A549 (cell line): ENCODE data around the gene SNRNP70. TPM values are rescaled to one million over a fixed set of nuclear protein-coding genes. Genes with fewer than 3 reads are reported as not detected.
A peak's percentile ranks its signal among the peaks of the same experiment; 100 is the strongest.

ENCODE experiments used
- ATAC-seq, 2 experiments: fragments of 200-7000 bp in 1 of 2; fragments of >200 bp in 1 of 2; cut with Nextera tagmentation in 1 of 2; cut with Tn5 transposase in 1 of 2; 3 replicates each; pipeline versions ENCODE4 v1.8.0 to v1.9.1; 2018 to 2020; ENCODE audit warnings: mild to moderate bottlenecking in 1 of 2, moderate library complexity in 1 of 2
- CTCF ChIA-PET: fragments of 300-600 bp; sonication (Branson Sonifier 250); formaldehyde crosslinking; extraction: SDS; loops from one replicate; lab custom pipeline; 2021; ENCODE audit warnings: antibody characterized with exemption, inconsistent platforms; lab: Yijun Ruan, JAX
- POLR2A ChIA-PET: fragments of 350-600 bp; formaldehyde crosslinking; extraction: SDS; loops from one replicate; lab custom pipeline; 2021; ENCODE audit warnings: antibody characterized with exemption, inconsistent platforms; lab: Yijun Ruan, JAX
- DNase-seq, 2 experiments: peaks; one replicate each; pipeline versions ENCODE4 v3.0.0 to v3.0.0-alpha.2; 2011 to 2016; ENCODE audit warnings: low read depth in 1 of 2, low spot score in 1 of 2
- FAIRE-seq: peaks from 2 replicates; lab custom pipeline; 2011; peaks lifted over from hg19 to GRCh38; lab: Jason Lieb, UNC
- H3K27ac ChIP-seq, 2 experiments: fragments of >200 bp; sonication (Bioruptor Twin); formaldehyde crosslinking; 3 replicates each; pipeline ENCODE4 v1.5.1; 2016 to 2017
- H3K4me1 ChIP-seq: fragments of >200 bp; sonication (Bioruptor Twin); formaldehyde crosslinking; 3 replicates; pipeline ENCODE4 v1.6.1; 2016
- H3K4me2 ChIP-seq: fragments of >200 bp; sonication (Bioruptor Twin); formaldehyde crosslinking; 3 replicates; pipeline ENCODE4 v1.6.1; 2016
- H3K4me3 ChIP-seq: fragments of >200 bp; sonication (Bioruptor Twin); formaldehyde crosslinking; 3 replicates; pipeline ENCODE4 v1.5.1; 2016
- H3K9me3 ChIP-seq: fragments of >200 bp; sonication (Bioruptor Twin); formaldehyde crosslinking; 3 replicates; pipeline ENCODE4 v1.6.1; 2016
- ATOH8 ChIP-seq: fragments of 250-450 bp; sonication (Bioruptor Pico); IDR thresholded peaks from 2 replicates; pipeline ENCODE4 v1.5.0; 2020; ENCODE audit warnings: low read depth, mild to moderate bottlenecking, moderate library complexity
- CBX2 ChIP-seq: fragments of 200-600 bp; sonication (generic); IDR thresholded peaks from 2 replicates; pipeline ENCODE4 v1.6.1; 2016; ENCODE audit warnings: low read depth, mild to moderate bottlenecking, borderline replicate concordance
- CBX8 ChIP-seq: fragments of 200-600 bp; sonication (generic); IDR thresholded peaks from 2 replicates; pipeline ENCODE4 v1.6.1; 2016
- CHD4 ChIP-seq: fragments of 200-600 bp; sonication (generic); IDR thresholded peaks from 2 replicates; pipeline ENCODE4 v1.6.1; 2016; ENCODE audit warnings: antibody characterized with exemption, mild to moderate bottlenecking, borderline replicate concordance
- EHMT2 ChIP-seq: fragments of 200-600 bp; sonication (generic); IDR thresholded peaks from 2 replicates; pipeline ENCODE4 v1.6.1; 2016; ENCODE audit warnings: antibody characterized with exemption, low read depth, mild to moderate bottlenecking, moderate library complexity
- EP300 ChIP-seq, 2 experiments: fragments of >200 bp; sonication (Bioruptor Twin); formaldehyde crosslinking; IDR thresholded peaks; 2 replicates in 1 of 2; 3 replicates in 1 of 2; pipeline ENCODE4 v1.6.1; 2016 to 2017
- FOSB ChIP-seq: fragments of 250-450 bp; sonication (Bioruptor Pico); IDR thresholded peaks from 2 replicates; pipeline ENCODE4 v1.5.0; 2020; ENCODE audit warnings: mild to moderate bottlenecking, moderate library complexity
- FOSL2 ChIP-seq, 2 experiments: fragments of 450-650 bp in 1 of 2; fragments of >200 bp in 1 of 2; sonication (Bioruptor Twin) in 1 of 2; formaldehyde crosslinking; IDR thresholded peaks; 2 replicates each; pipeline versions ENCODE4 v1.5.0 to v1.6.1; 2016 to 2020; ENCODE audit warnings: mild to moderate bottlenecking in 1 of 2, moderate library complexity in 1 of 2
- HDAC2 ChIP-seq: fragments of 200-600 bp; sonication (generic); IDR thresholded peaks from 2 replicates; pipeline ENCODE4 v1.6.1; 2016
- HES2 ChIP-seq: fragments of >200 bp; sonication (Bioruptor Twin); formaldehyde crosslinking; IDR thresholded peaks from 2 replicates; pipeline ENCODE4 v1.6.1; 2016
- HEYL ChIP-seq: fragments of 250-450 bp; sonication (Bioruptor Pico); IDR thresholded peaks from 2 replicates; pipeline ENCODE4 v1.8.0; 2021; ENCODE audit warnings: mild to moderate bottlenecking, moderate library complexity
- HMGXB4 ChIP-seq: fragments of 250-450 bp; sonication (Bioruptor Pico); IDR thresholded peaks from 2 replicates; pipeline ENCODE4 v1.5.0; 2021; ENCODE audit warnings: mild to moderate bottlenecking, moderate library complexity, borderline replicate concordance
- HOXA7 ChIP-seq: fragments of 250-450 bp; sonication (Bioruptor Pico); IDR thresholded peaks from 2 replicates; pipeline ENCODE4 v1.5.0; 2020; ENCODE audit warnings: mild to moderate bottlenecking, moderate library complexity
- JUNB ChIP-seq: fragments of >200 bp; sonication (Bioruptor Twin); formaldehyde crosslinking; IDR thresholded peaks from 2 replicates; pipeline ENCODE4 v1.6.1; 2016
- MAFK ChIP-seq: fragments of 450-650 bp; IDR thresholded peaks from 2 replicates; pipeline ENCODE4 v1.6.1; 2014; ENCODE audit not compliant: partially characterized antibody
- NFE2L2 ChIP-seq: fragments of 150-350 bp; conservative IDR thresholded peaks from 2 replicates; pipeline ENCODE4 v1.6.1; 2014; ENCODE audit warnings: low read length
- NR3C1 ChIP-seq: fragments of >200 bp; sonication (Bioruptor Twin); formaldehyde crosslinking; IDR thresholded peaks from 3 replicates; pipeline ENCODE4 v1.6.1; 2017
- PHF8 ChIP-seq: fragments of 200-600 bp; sonication (generic); IDR thresholded peaks from 2 replicates; pipeline ENCODE4 v1.6.1; 2016; ENCODE audit warnings: low read depth, mild to moderate bottlenecking, antibody characterized with exemption, moderate library complexity, borderline replicate concordance
- POLR2AphosphoS2 ChIP-seq: conservative IDR thresholded peaks from 2 replicates; pipeline ENCODE4 v1.6.1; 2012; ENCODE audit warnings: low read length, improper control_type of control experiment, inconsistent platforms
- RCOR1 ChIP-seq: fragments of 150-350 bp; IDR thresholded peaks from 2 replicates; pipeline ENCODE4 v1.6.1; 2014; ENCODE audit warnings: antibody characterized with exemption, low read length, low read depth
- RNF2 ChIP-seq: fragments of 200-600 bp; sonication (generic); IDR thresholded peaks from 2 replicates; pipeline ENCODE4 v1.6.1; 2016; ENCODE audit warnings: low read depth, mild to moderate bottlenecking, antibody characterized with exemption, moderate library complexity, borderline replicate concordance
- SREBF2 ChIP-seq: fragments of 450-650 bp; IDR thresholded peaks from 2 replicates; pipeline ENCODE4 v1.6.1; 2014; ENCODE audit warnings: mild to moderate bottlenecking, moderate library complexity
- USF2 ChIP-seq: fragments of 450-650 bp; IDR thresholded peaks from 2 replicates; pipeline ENCODE4 v1.6.1; 2014; ENCODE audit warnings: antibody characterized with exemption
- ZNF302 ChIP-seq: fragments of 250-450 bp; sonication (Bioruptor Pico); IDR thresholded peaks from 2 replicates; pipeline ENCODE4 v1.9.0; 2021; ENCODE audit warnings: inconsistent platforms, mild to moderate bottlenecking, moderate library complexity
- ZSCAN20 ChIP-seq: fragments of 250-450 bp; sonication (Bioruptor Pico); IDR thresholded peaks from 2 replicates; pipeline ENCODE4 v1.8.0; 2022; ENCODE audit warnings: mild to moderate bottlenecking, moderate library complexity
- WGBS: methylation state at CpG from one replicate; pipeline ENCODE4 v1.1.6; 2017; ENCODE audit errors: missing lambda C conversion rate; 5-methylcytosine and 5-hydroxymethylcytosine counted together
- polyA plus RNA-seq, 4 experiments: library from polyadenylated mRNA; depleted of rRNA in 3 of 4; stranded (reverse); fragments of >200 nt; fragmentation: RNase III in 1 of 4; extraction: RNeasy Plus Mini Kit Qiagen cat#74134 plus additional on column Dnase treatment in 1 of 4; gene quantifications; 2 replicates in 3 of 4; 3 replicates in 1 of 4; pipeline ENCODE4 v1.2.3, GENCODE V29; 2011 to 2017
- TF ChIP-seq, protein P1 (sequence below): IDR thresholded peaks from 2 replicates; pipeline ENCODE4 v1.6.1; 2012
- TF ChIP-seq, protein P2 (sequence below): fragments of >200 bp; sonication (Bioruptor Twin); formaldehyde crosslinking; IDR thresholded peaks from 3 replicates; pipeline ENCODE4 v1.6.1; 2016
- TF ChIP-seq, protein P3 (sequence below): fragments of 200-600 bp; sonication (generic); IDR thresholded peaks from 2 replicates; pipeline ENCODE4 v1.6.1; 2016; ENCODE audit warnings: antibody characterized with exemption, mild to moderate bottlenecking, moderate library complexity

Gene SNRNP70
- polyA plus RNA-seq, 2 of the 4 experiments (the other 2 are of a cell fraction): 214 to 350 TPM

GRCh38 chr19:49135686-49136085 is 50.4 kb downstream of the SNRNP70 start:
- no peak overlapping the region for H3K4me2 ChIP-seq
- ATAC-seq (no peak; a peak in 1 of 6 replicates), DNase-seq (no peak)
- TF ChIP-seq JUNB (no peak), MAFK (no peak), HES2 (no peak), EHMT2 (no peak), FOSB (CRISPR knock-in tag) (no peak), CBX8 (no peak), ATOH8 (CRISPR knock-in tag) (no peak), HOXA7 (CRISPR knock-in tag) (no peak), HMGXB4 (CRISPR knock-in tag) (no peak), ZSCAN20 (CRISPR knock-in tag) (no peak), HDAC2 (no peak), ZNF302 (CRISPR knock-in tag) (no peak), POLR2AphosphoS2 (no peak), HEYL (no peak), NR3C1 (no peak), PHF8 (no peak), RNF2 (no peak)
- TF ChIP-seq, protein P1, sequence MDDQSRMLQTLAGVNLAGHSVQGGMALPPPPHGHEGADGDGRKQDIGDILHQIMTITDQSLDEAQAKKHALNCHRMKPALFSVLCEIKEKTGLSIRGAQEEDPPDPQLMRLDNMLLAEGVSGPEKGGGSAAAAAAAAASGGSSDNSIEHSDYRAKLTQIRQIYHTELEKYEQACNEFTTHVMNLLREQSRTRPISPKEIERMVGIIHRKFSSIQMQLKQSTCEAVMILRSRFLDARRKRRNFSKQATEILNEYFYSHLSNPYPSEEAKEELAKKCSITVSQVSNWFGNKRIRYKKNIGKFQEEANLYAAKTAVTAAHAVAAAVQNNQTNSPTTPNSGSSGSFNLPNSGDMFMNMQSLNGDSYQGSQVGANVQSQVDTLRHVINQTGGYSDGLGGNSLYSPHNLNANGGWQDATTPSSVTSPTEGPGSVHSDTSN: no peak
- TF ChIP-seq, all 56 proteins: peak for 0
- ChIA-PET CTCF (interaction anchor here (0.8 to 21.0 kb wide), 12 partner anchors 10 to 142 kb away, joined by 3 to 298 read pairs (median 6); partner anchors contain the start of genes GYS1, LIN7B and RUVBL2), POLR2A (no interaction called here)
- WGBS: 82% methylated on average over 5 of the region's 5 CpGs
- Histone ChIP-seq H3K9me3 (no peaks in the 10 kb centered on the region), H3K4me1 (no peaks in the 10 kb centered on the region), H3K4me3 (no peak overlapping the region), H3K27ac (0 out of 6 replicates have a peak overlapping the region, but pooled peaks of 1 of the 2 experiments have one; percentile 12)
- no peak for FAIRE-seq

- no peak for DNase-seq
- ChIA-PET POLR2A (no interaction called here), CTCF (interaction anchor here (1.3 to 21.0 kb wide), 6 partner anchors 9 to 137 kb away, joined by 3 to 298 read pairs (median 14); partner anchors contain the start of gene LIN7B)
- no peak for FAIRE-seq
- 91% methylated on average over 10 of the region's 10 CpGs for WGBS
- ATAC-seq: no peak
- no peaks in the 10 kb centered on the region for H3K4me1 ChIP-seq
- TF ChIP-seq NFE2L2: no peak
- no peak for TF ChIP-seq CBX2
- TF ChIP-seq USF2: no peak
- TF ChIP-seq ZSCAN20 (CRISPR knock-in tag): no peak
- TF ChIP-seq, protein P2, sequence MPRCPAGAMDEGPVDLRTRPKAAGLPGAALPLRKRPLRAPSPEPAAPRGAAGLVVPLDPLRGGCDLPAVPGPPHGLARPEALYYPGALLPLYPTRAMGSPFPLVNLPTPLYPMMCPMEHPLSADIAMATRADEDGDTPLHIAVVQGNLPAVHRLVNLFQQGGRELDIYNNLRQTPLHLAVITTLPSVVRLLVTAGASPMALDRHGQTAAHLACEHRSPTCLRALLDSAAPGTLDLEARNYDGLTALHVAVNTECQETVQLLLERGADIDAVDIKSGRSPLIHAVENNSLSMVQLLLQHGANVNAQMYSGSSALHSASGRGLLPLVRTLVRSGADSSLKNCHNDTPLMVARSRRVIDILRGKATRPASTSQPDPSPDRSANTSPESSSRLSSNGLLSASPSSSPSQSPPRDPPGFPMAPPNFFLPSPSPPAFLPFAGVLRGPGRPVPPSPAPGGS: no peak
- TF ChIP-seq HDAC2: no peak
- TF ChIP-seq MAFK: no peak
- TF ChIP-seq, protein P3, sequence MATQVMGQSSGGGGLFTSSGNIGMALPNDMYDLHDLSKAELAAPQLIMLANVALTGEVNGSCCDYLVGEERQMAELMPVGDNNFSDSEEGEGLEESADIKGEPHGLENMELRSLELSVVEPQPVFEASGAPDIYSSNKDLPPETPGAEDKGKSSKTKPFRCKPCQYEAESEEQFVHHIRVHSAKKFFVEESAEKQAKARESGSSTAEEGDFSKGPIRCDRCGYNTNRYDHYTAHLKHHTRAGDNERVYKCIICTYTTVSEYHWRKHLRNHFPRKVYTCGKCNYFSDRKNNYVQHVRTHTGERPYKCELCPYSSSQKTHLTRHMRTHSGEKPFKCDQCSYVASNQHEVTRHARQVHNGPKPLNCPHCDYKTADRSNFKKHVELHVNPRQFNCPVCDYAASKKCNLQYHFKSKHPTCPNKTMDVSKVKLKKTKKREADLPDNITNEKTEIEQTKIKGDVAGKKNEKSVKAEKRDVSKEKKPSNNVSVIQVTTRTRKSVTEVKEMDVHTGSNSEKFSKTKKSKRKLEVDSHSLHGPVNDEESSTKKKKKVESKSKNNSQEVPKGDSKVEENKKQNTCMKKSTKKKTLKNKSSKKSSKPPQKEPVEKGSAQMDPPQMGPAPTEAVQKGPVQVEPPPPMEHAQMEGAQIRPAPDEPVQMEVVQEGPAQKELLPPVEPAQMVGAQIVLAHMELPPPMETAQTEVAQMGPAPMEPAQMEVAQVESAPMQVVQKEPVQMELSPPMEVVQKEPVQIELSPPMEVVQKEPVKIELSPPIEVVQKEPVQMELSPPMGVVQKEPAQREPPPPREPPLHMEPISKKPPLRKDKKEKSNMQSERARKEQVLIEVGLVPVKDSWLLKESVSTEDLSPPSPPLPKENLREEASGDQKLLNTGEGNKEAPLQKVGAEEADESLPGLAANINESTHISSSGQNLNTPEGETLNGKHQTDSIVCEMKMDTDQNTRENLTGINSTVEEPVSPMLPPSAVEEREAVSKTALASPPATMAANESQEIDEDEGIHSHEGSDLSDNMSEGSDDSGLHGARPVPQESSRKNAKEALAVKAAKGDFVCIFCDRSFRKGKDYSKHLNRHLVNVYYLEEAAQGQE: no peak
- no peak for TF ChIP-seq PHF8
- TF ChIP-seq CHD4: no peak
- TF ChIP-seq EP300 (IDR thresholded peaks at IDR 0.05): no peak
- TF ChIP-seq SREBF2: no peak
- no peak for TF ChIP-seq RCOR1
- no peak for TF ChIP-seq FOSL2 (IDR thresholded peaks at IDR 0.05)
- TF ChIP-seq FOSL2 (CRISPR knock-in tag; IDR thresholded peaks at IDR 0.05): no peak
- H3K27ac ChIP-seq: no peak overlapping the region
- no peak overlapping the region for H3K4me3 ChIP-seq
- H3K4me2 ChIP-seq: no peak overlapping the region
- H3K9me3 ChIP-seq: no peaks in the 10 kb centered on the region
Observed at GRCh38 chr19:49136771-49137171, 51.5 kb downstream of the SNRNP70 start.
